HUDEP-2 (cell line): ENCODE data around the gene EVI2A.

ENCODE experiments used
- DNase-seq, 76 experiments: peaks; one replicate each; lab custom pipeline; 2025; ENCODE audit not compliant: unreplicated experiment in 76 of 76; lab: John Stamatoyannopoulos, UW

Gene EVI2A

GRCh38 chr17:31279401-31279800 lies 42.0 kb downstream of the EVI2A start:
- DNase-seq = no peak

- DNase-seq = peak in 3 of 76 experiments; percentile 3 to 15 (median 4)
Measured at GRCh38 chr17:31275116-31275515, 46.3 kb downstream of the EVI2A start.

GRCh38 chr17:31274252-31274651 lies 47.2 kb downstream of the EVI2A start:
- DNase-seq = no peak

- DNase-seq = no peak
Measured at GRCh38 chr17:31273516-31273915, 47.9 kb downstream of the EVI2A start.

- no peak for DNase-seq
Measured at GRCh38 chr17:31272803-31273202, 48.6 kb downstream of the EVI2A start.

- no peak for DNase-seq
Measured at GRCh38 chr17:31272236-31272635, 49.2 kb downstream of the EVI2A start.

GRCh38 chr17:31269578-31269983 lies 51.8 kb downstream of the EVI2A start:
- no peak for DNase-seq

- no peak for DNase-seq
Measured at GRCh38 chr17:31269036-31269577, 52.3 kb downstream of the EVI2A start.
